ENCODE results near the gene KIAA1210.
"Not testable (repeated sequence)": the region's sequence is repeated elsewhere in the genome, so short reads cannot be mapped to it uniquely, and the experiment has no call there.

Gene KIAA1210

DNA sequence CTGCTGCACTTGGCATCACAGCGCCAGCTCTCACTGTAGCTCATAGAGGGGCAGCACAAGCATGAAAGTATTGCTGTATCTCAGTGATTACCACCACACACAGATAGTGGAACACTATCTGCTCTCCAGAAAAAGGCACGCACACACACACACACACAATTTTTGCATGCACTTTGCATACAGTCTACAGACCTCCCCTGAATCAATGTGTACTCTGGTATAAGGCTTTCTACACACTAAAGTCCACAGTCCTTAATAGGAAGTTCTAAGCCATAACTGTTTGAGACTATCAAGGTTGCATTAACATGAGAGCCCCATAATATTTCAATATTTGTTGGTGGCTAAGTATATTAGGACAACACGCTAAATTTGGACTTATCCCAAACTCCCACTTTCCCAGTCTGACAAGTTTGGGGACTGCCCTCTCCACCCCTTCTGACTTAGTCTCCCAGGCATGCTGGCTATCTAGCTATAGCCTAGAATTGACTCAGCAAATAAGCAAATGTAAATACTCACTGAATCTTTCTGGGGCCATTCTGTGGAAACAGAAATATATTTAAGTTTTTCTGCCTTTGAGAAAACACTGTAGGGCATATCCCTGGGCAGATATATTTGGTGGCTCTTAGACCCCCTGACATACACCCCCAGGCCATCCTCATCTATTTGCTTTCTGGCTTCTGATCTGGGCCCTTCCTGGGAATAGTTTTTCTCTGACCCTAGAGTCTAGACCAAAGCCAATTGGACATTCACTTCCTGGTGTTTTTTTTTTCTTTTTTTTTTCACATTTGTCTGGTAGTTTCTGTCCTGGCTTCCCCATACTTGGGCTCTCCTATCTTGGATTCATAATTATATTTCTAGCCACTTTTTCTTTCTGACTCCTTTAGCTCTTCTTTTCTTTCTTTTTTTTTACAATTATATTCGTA lies 91.2 kb downstream of the KIAA1210 start:
- no peak for DNase-seq (ENCODE audit: low spot score)

DNA sequence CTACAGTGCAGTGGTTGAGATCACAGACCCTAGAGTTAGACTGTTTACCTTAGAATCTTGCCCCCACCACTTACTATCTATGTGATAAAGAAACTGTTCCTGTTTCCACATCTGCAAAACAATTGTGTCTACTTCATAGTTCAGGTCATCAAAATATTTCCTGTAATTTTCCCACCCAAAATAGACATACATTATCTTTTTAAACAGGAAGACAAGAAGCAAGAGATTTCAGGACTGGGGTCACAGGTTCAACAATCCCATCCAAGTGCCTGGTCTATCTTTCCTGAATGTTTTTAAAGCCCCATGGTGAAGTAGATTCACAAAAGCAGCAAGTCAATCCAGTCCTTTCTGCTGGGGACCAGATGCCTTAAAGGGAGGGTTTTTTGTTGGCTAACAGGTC lies 96.6 kb downstream of the KIAA1210 start:
- DNase-seq (ENCODE audit: low spot score), result no peak

DNA sequence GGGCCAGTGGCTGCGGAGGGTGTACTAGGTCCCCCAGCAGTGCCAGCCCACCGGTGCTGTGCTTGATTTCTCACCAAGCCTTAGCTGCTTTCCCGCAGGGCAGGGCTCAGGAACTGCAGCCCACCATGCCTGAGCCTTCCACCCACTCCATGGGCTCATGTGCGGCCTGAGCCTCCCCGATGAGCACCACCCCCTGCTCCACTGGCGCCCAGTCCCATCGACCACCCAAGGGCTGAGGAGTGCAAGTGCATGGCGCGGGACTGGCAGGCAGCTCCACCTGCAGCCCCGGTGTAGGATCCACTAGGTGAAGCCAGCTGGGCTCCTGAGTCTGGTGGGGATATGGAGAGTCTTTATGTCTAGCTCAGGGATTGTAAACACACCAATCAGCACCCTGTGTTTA lies 98.0 kb downstream of the KIAA1210 start:
- not testable (repeated sequence) for DNase-seq (ENCODE audit: low spot score)

DNA sequence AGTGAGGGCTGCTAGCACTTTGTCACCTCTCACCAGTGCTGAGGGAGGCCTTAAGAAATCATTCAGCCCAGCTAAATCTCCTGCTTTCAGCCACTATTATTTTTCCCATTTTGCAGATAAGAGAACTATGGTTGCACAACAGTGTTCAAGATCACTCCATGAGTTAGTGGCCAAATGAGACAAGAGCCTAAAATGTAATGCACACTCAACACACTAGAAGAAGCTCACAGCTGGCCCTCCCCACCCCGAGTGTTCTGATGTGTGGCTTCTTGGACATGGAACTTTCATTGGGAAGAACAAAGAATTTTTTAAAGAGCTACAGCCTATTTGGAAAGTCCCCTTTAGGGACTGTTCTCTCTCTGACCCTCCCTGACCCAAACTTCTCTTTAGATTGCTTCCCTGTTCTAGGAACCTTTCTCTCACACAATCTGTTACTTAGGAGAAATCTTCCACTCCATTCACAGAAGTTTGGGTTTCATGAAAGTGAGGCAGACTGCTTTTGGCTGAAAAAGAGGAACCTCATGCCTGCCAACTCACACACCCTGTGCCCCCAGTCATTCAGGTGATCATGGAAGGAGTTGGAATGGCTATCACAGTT lies 98.8 kb downstream of the KIAA1210 start:
- DNase-seq (ENCODE audit: low spot score), result no peak

Data from AG08396 (cell line).